ENCODE results near the gene PMF1. TPM values are rescaled to one million over a fixed set of nuclear protein-coding genes. Genes with fewer than 3 reads are reported as not detected.

Gene PMF1
- total RNA-seq, 1 experiment from 2014 or later = 96.6 TPM

DNA sequence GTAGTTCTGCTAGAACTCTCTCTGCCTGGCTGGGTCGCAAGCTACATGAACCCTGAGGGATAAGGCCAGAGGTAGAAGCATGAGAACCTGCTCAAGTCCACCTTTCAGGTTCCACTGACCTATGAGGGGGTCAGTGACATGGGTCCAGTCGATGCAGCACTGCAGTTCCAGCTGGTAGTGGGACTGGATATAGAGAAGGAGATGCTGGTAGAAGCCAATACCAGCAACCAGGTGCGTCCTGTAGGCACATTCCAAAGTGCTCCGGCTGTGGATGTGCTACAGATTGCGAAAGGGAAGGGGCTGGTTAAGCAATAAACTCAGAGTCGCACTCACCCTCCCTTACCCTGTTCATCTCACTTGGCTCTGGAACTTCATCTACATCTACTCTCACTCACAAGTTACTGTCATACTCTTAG lies 64.2 kb downstream of the PMF1 start:
- TF ChIP-seq EZH2 (IDR thresholded peaks at IDR 0.05; ENCODE audit: borderline replicate concordance, low read depth, low read length, poor library complexity, severe bottlenecking) (no peak), CTCF (conservative IDR thresholded peaks at IDR 0.05; ENCODE audit: low read depth, low read length) (no peak)
- intact Hi-C loops (cut with micrococcal nuclease; ENCODE audit: unreplicated experiment) = loop anchor here (10.0 kb wide), 1 partner anchor 58 kb away; the partner anchor contains the start of genes CCT3 and TSACC
- POLR2A ChIA-PET (ENCODE audit: low non-redundant PET) = no interaction called here
- H3K27ac ChIP-seq (ENCODE audit: low read depth, low read length, poor library complexity, severe bottlenecking) = no peak overlapping the region
- BruUV-seq (replicated peaks) = no TSS peak
- H3K4me3 ChIP-seq (ENCODE audit: low read depth, low read length, poor library complexity, severe bottlenecking) = no peak overlapping the region
- peaks cover 82% of the 10 kb centered on the region for H3K36me3 ChIP-seq (ENCODE audit: insufficient read depth, low read length, poor library complexity, severe bottlenecking)
- H3K9me3 ChIP-seq (ENCODE audit: low read depth, low read length, poor library complexity, severe bottlenecking) = no peaks in the 10 kb centered on the region
- peaks cover 8% of the 10 kb centered on the region for H3K4me1 ChIP-seq (ENCODE audit: insufficient read depth, low read length, poor library complexity, severe bottlenecking)
- DNase-seq (ENCODE audit: low spot score) = no peak
- CTCF ChIA-PET = no interaction called here
- no peaks in the 10 kb centered on the region for H3K27me3 ChIP-seq (replicated peaks; ENCODE audit: insufficient read depth, low read depth, low read length, poor library complexity)

- Histone ChIP-seq H3K9me3 (ENCODE audit: low read depth, low read length, poor library complexity, severe bottlenecking) (no peaks in the 10 kb centered on the region), H3K27ac (ENCODE audit: low read depth, low read length, poor library complexity, severe bottlenecking) (no peak overlapping the region), H3K36me3 (ENCODE audit: insufficient read depth, low read length, poor library complexity, severe bottlenecking) (peaks cover 55% of the 10 kb centered on the region), H3K4me1 (ENCODE audit: insufficient read depth, low read length, poor library complexity, severe bottlenecking) (peaks cover 8% of the 10 kb centered on the region), H3K27me3 (replicated peaks; ENCODE audit: insufficient read depth, low read depth, low read length, poor library complexity) (no peaks in the 10 kb centered on the region), H3K4me3 (ENCODE audit: low read depth, low read length, poor library complexity, severe bottlenecking) (no peak overlapping the region)
- DNase-seq (ENCODE audit: low spot score) = no peak
- CTCF ChIA-PET = no interaction called here
- POLR2A ChIA-PET (ENCODE audit: low non-redundant PET) = no interaction called here
- no TSS peak for BruUV-seq (replicated peaks)
- TF ChIP-seq CTCF (conservative IDR thresholded peaks at IDR 0.05; ENCODE audit: low read depth, low read length) (no peak), EZH2 (IDR thresholded peaks at IDR 0.05; ENCODE audit: borderline replicate concordance, low read depth, low read length, poor library complexity, severe bottlenecking) (no peak)
- intact Hi-C loops (cut with micrococcal nuclease; ENCODE audit: unreplicated experiment) = loop anchor here (10.0 kb wide), 1 partner anchor 55 kb away; the partner anchor contains the start of genes CCT3 and TSACC
These were observed 67.0 kb downstream of the PMF1 start for GRCh38 chr1:156279837-156280236.

DNA sequence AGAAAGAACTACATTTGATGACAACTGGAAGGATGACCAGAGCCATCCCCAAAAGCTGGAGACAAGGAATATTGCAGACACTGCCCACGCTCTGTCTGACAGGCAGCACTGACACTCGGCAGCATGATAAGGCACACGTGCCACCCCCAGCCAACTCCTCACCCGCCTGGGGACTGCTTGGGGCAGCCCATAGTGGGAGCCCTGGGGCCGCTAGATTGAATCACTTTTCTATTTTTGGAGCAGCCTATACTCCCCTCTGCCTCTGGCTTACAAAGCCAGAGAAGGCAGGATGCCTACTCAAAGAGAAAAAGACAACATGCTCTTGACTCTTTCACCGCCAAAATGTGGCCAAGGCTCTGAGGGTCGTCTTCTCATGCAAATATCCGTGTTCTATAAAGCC lies 68.5 kb downstream of the PMF1 start:
- intact Hi-C loops (cut with micrococcal nuclease; ENCODE audit: unreplicated experiment) = no loop called here
- ChIA-PET CTCF (interaction anchor here (1.1 kb wide), 1 partner anchor 165 kb away, joined by 3 read pairs; no protein-coding TSS in a partner anchor), POLR2A (ENCODE audit: low non-redundant PET) (interaction anchor here (0.6 kb wide), 1 partner anchor 159 kb away, joined by 3 read pairs; no protein-coding TSS in a partner anchor)
- H3K9me3 ChIP-seq (ENCODE audit: low read depth, low read length, poor library complexity, severe bottlenecking) = no peaks in the 10 kb centered on the region
- BruUV-seq (replicated peaks) = no TSS peak
- TF ChIP-seq CTCF (conservative IDR thresholded peaks at IDR 0.05; ENCODE audit: low read depth, low read length) (no peak), EZH2 (IDR thresholded peaks at IDR 0.05; ENCODE audit: borderline replicate concordance, low read depth, low read length, poor library complexity, severe bottlenecking) (no peak)
- peak; percentile 52 for DNase-seq (ENCODE audit: low spot score)
- H3K36me3 ChIP-seq (ENCODE audit: insufficient read depth, low read length, poor library complexity, severe bottlenecking) = peaks cover 42% of the 10 kb centered on the region
- H3K4me3 ChIP-seq (ENCODE audit: low read depth, low read length, poor library complexity, severe bottlenecking) = peak overlapping the region; percentile 81
- H3K27me3 ChIP-seq (replicated peaks; ENCODE audit: insufficient read depth, low read depth, low read length, poor library complexity) = no peaks in the 10 kb centered on the region
- peaks cover 8% of the 10 kb centered on the region for H3K4me1 ChIP-seq (ENCODE audit: insufficient read depth, low read length, poor library complexity, severe bottlenecking)
- H3K27ac ChIP-seq (ENCODE audit: low read depth, low read length, poor library complexity, severe bottlenecking) = peak overlapping the region; percentile 97

All from A673 (cell line).